HFF-Myc (cell line): ENCODE data around the gene COX17.
"Not testable (repeated sequence)": the region's sequence is repeated elsewhere in the genome, so short reads cannot be mapped to it uniquely, and the experiment has no call there.

Experiments used
- DNase-seq: peaks from one replicate; pipeline ENCODE4 v3.0.0-alpha.2; 2011; ENCODE audit warnings: low read depth; ENCODE audit errors: extremely low read depth
- H3K4me3 ChIP-seq: replicated peaks from 2 replicates; pipeline ENCODE4 v1.5.1; 2011; ENCODE audit warnings: low read depth, mild to moderate bottlenecking, control low read depth, low read length
- TF ChIP-seq, protein P1 (sequence below): IDR thresholded peaks from 2 replicates; pipeline ENCODE4 v1.5.1; 2012; ENCODE audit warnings: mild to moderate bottlenecking, low read depth, low read length, control low read depth; ENCODE audit errors: missing control alignments

COX17 gene

DNA sequence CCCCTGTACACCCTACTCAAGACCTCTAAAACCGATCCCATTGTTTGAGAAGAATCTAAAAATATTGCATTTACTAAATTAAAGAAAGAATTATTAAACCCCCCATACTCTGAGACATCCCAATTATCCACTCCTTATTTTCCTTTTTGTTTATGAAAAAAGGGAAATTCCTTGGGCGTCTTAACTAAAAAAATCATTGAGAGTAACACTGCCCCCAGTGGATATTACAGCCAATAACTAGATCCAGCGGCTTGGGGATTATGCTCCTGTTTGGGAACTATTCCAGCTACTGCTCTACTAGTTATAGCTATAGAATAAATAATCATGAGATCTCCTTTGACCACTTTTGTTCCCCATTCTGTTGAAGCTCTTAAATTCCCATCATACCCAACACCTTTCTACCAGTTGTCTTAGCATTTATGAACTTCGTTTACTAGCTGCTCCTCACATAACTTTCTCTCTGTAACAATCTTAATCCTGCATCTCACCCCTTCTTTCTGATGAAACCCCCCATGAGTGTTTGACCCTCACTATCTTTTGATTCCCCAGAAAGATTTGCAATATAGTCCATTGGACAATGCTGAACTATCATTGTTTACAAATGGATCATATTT, 12.9 kb upstream of the COX17 start:
- H3K4me3 ChIP-seq, result no peak overlapping the region
- no peak for DNase-seq
- TF ChIP-seq, protein P1, sequence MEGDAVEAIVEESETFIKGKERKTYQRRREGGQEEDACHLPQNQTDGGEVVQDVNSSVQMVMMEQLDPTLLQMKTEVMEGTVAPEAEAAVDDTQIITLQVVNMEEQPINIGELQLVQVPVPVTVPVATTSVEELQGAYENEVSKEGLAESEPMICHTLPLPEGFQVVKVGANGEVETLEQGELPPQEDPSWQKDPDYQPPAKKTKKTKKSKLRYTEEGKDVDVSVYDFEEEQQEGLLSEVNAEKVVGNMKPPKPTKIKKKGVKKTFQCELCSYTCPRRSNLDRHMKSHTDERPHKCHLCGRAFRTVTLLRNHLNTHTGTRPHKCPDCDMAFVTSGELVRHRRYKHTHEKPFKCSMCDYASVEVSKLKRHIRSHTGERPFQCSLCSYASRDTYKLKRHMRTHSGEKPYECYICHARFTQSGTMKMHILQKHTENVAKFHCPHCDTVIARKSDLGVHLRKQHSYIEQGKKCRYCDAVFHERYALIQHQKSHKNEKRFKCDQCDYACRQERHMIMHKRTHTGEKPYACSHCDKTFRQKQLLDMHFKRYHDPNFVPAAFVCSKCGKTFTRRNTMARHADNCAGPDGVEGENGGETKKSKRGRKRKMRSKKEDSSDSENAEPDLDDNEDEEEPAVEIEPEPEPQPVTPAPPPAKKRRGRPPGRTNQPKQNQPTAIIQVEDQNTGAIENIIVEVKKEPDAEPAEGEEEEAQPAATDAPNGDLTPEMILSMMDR, result peak; percentile 51

DNA sequence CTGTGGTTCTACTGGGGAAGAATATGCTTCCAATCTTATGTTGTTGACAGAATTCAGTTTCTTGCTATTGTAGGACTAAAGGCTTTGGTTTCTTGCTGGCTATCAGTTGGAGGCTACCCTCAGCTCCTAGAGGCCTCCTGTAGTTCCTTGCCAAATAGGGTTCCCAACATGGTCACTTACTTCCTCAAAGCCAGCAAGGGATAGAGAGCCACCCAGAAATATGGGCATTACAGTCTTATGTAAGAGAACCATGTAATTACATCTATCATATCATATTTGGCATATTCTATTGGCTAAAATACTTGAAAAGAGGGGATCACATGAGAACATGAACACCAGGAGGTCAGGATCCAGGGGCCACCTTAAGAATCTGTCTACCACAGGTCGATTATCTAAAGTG, 6.2 kb upstream of the COX17 start:
- H3K4me3 ChIP-seq, result no peak overlapping the region
- TF ChIP-seq, protein P1, result no peak
- no peak for DNase-seq

GRCh38 chr3:119681279-119681678, 4.1 kb upstream of the COX17 start:
- H3K4me3 ChIP-seq, result no peak overlapping the region
- TF ChIP-seq, protein P1, result peak; percentile 36
- DNase-seq, result no peak

DNA sequence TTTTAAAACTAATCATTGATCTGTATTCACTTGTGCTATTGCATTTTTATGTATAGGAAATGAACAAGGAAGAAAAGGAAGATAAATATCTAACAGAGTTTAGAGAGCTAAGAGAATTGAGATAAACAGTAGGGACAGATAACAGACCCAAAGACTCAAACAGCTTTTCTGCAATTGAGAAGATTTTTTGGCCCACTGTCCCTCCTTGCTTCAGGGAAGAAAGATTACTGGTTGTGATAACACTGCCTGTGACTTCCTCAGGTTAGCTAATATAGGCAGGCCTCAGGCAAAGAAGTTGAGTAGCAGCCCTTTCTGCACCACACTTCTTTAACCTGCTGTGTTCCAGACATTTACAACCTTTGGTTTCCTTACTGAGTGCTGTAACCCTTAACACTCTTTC, 2.7 kb upstream of the COX17 start:
- TF ChIP-seq, protein P1, result no peak
- H3K4me3 ChIP-seq, result no peak overlapping the region
- DNase-seq, result no peak

DNA sequence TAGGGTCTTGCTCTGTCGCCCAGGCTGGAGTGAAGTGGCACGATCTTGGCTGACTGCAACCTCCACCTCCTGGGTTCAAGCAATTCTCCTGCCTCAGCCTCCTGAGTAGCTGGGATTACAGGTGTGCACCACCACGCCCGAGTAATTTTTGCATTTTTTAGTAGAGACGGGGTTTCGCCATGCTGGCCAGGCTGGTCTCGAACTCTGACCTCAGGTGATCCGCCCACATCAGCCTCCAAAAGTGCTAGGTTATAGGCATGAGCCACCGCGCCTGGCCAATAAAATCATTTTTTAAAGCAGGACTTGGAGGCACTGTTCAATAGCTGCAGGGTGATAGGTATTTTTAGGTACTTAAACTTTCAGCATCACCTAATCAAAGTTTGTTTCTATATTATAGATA, 1.0 kb upstream of the COX17 start:
- not testable (repeated sequence) for H3K4me3 ChIP-seq, DNase-seq

- TF ChIP-seq, protein P1, result no peak
- peak overlapping the region; percentile 53 for H3K4me3 ChIP-seq
- DNase-seq, result no peak
Observed at GRCh38 chr3:119677641-119677934, 382 bp upstream of the COX17 start.

- H3K4me3 ChIP-seq, result peak overlapping the region; percentile 53
- DNase-seq, result no peak
- TF ChIP-seq, protein P1, result no peak
Observed at GRCh38 chr3:119676020-119676419, 1.2 kb downstream of the COX17 start.
